ENCODE data around the gene UNC5B.
A peak's percentile ranks its signal among the peaks of the same experiment; 100 is the strongest.

Gene UNC5B

GRCh38 chr10:71339796-71340589 lies 127.6 kb downstream of the UNC5B start:
- no peak for DNase-seq

- no peak for DNase-seq
Observed at GRCh38 chr10:71342573-71343391, 130.4 kb downstream of the UNC5B start.

- DNase-seq, result peak in 3 of 56 donors; percentile 22 to 47 (median 33)
Observed at GRCh38 chr10:71343392-71343773, 131.0 kb downstream of the UNC5B start.

- DNase-seq, result no peak
Observed at GRCh38 chr10:71344154-71344925, 132.0 kb downstream of the UNC5B start.

GRCh38 chr10:71344993-71345480 lies 132.7 kb downstream of the UNC5B start:
- DNase-seq, result no peak

GRCh38 chr10:71345694-71346093 lies 133.3 kb downstream of the UNC5B start:
- no peak for DNase-seq

GRCh38 chr10:71346731-71347130 lies 134.4 kb downstream of the UNC5B start:
- no peak for DNase-seq

GRCh38 chr10:71347587-71348395 lies 135.4 kb downstream of the UNC5B start:
- no peak for DNase-seq

- DNase-seq, result no peak
Observed at GRCh38 chr10:71348850-71349249, 136.5 kb downstream of the UNC5B start.

- no peak for DNase-seq
Observed at GRCh38 chr10:71349406-71349805, 137.0 kb downstream of the UNC5B start.

- DNase-seq, result no peak
Observed at GRCh38 chr10:71351087-71351486, 138.7 kb downstream of the UNC5B start.

- DNase-seq, result peak in 8 of 56 donors; percentile 6 to 46 (median 18)
Observed at GRCh38 chr10:71351628-71352319, 139.4 kb downstream of the UNC5B start.
